Adrenal gland (tissue), 12 donors: ENCODE measurements around the gene PRR18. TPM values are rescaled to one million over a fixed set of nuclear protein-coding genes. Genes with fewer than 3 reads are reported as not detected.

Experiments
- DNase-seq, 7 donors: peaks; one replicate each; pipeline ENCODE4 v3.0.0-alpha.2; 2019 to 2020
- H3K27ac ChIP-seq, 5 donors: fragments of 200-600 bp; sonication (generic) in 4 of 5; 1 replicate in 3 of 5; 2 replicates in 2 of 5; pipeline versions ENCODE4 v1.5.1 to v1.8.0; 2016 to 2020; ENCODE audit warnings: mild to moderate bottlenecking in 1 of 5
- H3K27me3 ChIP-seq: fragments of 200-600 bp; 2 replicates; pipeline ENCODE4 v1.8.0; 2021
- H3K36me3 ChIP-seq, 2 donors: fragments of 200-600 bp; replicated peaks in 1 of 2; 1 replicate in 1 of 2; 2 replicates in 1 of 2; pipeline versions ENCODE4 v1.5.1 to v1.8.0; 2018 to 2022
- H3K4me1 ChIP-seq, 2 donors: fragments of 200-600 bp; replicated peaks in 1 of 2; 1 replicate in 1 of 2; 2 replicates in 1 of 2; pipeline versions ENCODE4 v1.5.1 to v1.8.0; 2018 to 2021
- H3K4me3 ChIP-seq, 4 donors: fragments of 200-600 bp; sonication (generic) in 3 of 4; one replicate each; pipeline ENCODE4 v1.5.1; 2016 to 2018
- H3K9me3 ChIP-seq, 3 donors: fragments of 200-600 bp; sonication (generic) in 1 of 3; replicated peaks in 1 of 3; 1 replicate in 2 of 3; 2 replicates in 1 of 3; pipeline versions ENCODE4 v1.5.1 to v1.8.0; 2016 to 2021
- POLR2A ChIP-seq, 2 donors: fragments of 450-650 bp; IDR thresholded peaks; one replicate each; pipeline ENCODE4 v1.6.1; 2017; ENCODE audit warnings: antibody characterized with exemption in 2 of 2, mild to moderate bottlenecking in 2 of 2, moderate library complexity in 1 of 2
- WGBS, 4 donors: extraction: QIAGEN DNeasy Blood & Tissue Kit in 2 of 4; methylation state at CpG; one replicate each; pipeline versions ENCODE4 v1.1.5 to v1.1.7; 2013 to 2017; 5-methylcytosine and 5-hydroxymethylcytosine counted together
- intact Hi-C, 2 donors: fragments of 100-400 bp; cut with DNase I; formaldehyde crosslinking; loops; one replicate each; pipeline versions ENCODE4 v1.14.1 to v1.15.0; 2022 to 2023
- polyA plus RNA-seq, 3 donors: library from polyadenylated mRNA; stranded (reverse); fragments of 200-250 nt in 2 of 3; fragments of 350-450 nt in 1 of 3; fragmentation: Illumina TruSeq in 1 of 3; extraction: RNeasy Lipid Tissue Mini Kit (QIAGEN cat#74804) in 1 of 3; gene quantifications; one replicate each; pipeline ENCODE4 v1.2.3, GENCODE V29; 2013 to 2014
- total RNA-seq, 9 donors: library from RNA; depleted of rRNA in 4 of 9; stranded (reverse); fragments of >200 nt in 4 of 9; fragments of 120-200 nt in 1 of 9; fragmentation: NEBNext Ultra II Directional in 1 of 9; extraction: Animal tissue kit (Norgen Biotek cat#: 25700) in 1 of 9; gene quantifications; one replicate each; pipeline versions ENCODE4 v1.1.0 to v1.2.4, GENCODE V29; 2013 to 2023
- TF ChIP-seq, protein P1 (sequence below), 6 experiments: fragments of 450-650 bp in 4 of 6; fragments of 200-600 bp in 2 of 6; sonication (generic) in 1 of 6; IDR thresholded peaks; 1 replicate in 5 of 6; 2 replicates in 1 of 6; pipeline versions ENCODE4 v1.5.1 to v1.8.0; 2016 to 2021; ENCODE audit warnings: antibody characterized with exemption in 6 of 6, mild to moderate bottlenecking in 2 of 6, moderate library complexity in 1 of 6
- donor health status: healthy with polysubstance abuse.
- donor health status: Bipolar disorder and iron deficiency.
- donor health status: DM: yes; HTN: yes; CAD: no.
- donor health status: DM: no; HTN: no; CAD: no.
- donor health status: DM: no; HTN: no; CAD: no.
- donor health status: DM: yes; HTN: yes; CAD: no.

PRR18 gene
- total and polyA plus RNA-seq, 12 donors, result 0.07 to 0.60 (median 0.07) TPM; not detected in 9

DNA sequence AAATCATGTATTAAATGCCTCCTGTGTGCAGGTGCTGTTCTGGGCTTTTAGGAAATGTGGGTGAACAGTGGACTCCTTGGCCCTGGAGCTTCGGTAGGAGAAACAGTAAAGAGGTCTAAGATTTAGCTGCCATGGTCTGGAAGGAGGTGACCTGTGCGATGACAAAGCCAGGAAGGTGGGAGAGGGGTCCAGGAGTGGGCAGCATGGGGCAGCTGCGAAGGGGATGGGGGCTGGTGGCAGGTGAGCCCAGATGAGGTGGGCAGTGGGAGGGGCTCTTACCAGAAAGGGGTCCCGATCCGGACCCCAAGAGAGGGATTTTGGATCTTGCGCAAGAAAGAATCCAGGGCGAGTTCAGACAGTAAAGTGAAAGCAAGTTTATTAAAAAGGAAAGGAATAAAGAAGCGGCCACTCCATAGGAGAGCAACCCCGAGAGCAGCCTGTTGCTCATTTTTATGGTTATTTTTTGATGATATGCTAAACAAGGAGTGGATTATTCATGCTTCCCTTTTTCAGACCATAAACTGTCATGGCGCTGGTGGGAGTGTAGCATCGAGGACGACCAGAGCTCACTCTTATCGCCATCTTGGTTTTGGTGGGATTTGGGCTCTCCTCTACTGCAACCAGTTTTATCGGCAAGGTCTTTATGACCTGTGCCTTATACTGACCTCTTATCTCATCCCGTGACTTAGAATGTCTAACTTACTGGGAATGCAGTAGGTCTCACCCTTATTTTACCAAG lies 38.7 kb downstream of the PRR18 start:
- DNase-seq, result no peak
- 75 to 84% (median 81%) methylated on average over 15 of the region's 15 CpGs for WGBS, 4 donors
- Histone ChIP-seq H3K36me3 (no peaks in the 10 kb centered on the region), H3K9me3 (no peaks in the 10 kb centered on the region), H3K27ac (no peak overlapping the region), H3K27me3 (no peaks in the 10 kb centered on the region), H3K4me3 (no peak overlapping the region), H3K4me1 (no peaks in the 10 kb centered on the region)
- intact Hi-C loops, result no loop called here
- TF ChIP-seq, protein P1, sequence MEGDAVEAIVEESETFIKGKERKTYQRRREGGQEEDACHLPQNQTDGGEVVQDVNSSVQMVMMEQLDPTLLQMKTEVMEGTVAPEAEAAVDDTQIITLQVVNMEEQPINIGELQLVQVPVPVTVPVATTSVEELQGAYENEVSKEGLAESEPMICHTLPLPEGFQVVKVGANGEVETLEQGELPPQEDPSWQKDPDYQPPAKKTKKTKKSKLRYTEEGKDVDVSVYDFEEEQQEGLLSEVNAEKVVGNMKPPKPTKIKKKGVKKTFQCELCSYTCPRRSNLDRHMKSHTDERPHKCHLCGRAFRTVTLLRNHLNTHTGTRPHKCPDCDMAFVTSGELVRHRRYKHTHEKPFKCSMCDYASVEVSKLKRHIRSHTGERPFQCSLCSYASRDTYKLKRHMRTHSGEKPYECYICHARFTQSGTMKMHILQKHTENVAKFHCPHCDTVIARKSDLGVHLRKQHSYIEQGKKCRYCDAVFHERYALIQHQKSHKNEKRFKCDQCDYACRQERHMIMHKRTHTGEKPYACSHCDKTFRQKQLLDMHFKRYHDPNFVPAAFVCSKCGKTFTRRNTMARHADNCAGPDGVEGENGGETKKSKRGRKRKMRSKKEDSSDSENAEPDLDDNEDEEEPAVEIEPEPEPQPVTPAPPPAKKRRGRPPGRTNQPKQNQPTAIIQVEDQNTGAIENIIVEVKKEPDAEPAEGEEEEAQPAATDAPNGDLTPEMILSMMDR (IDR thresholded peaks at IDR 0.05), result no peak
- TF ChIP-seq POLR2A (IDR thresholded peaks at IDR 0.05), result no peak

DNA sequence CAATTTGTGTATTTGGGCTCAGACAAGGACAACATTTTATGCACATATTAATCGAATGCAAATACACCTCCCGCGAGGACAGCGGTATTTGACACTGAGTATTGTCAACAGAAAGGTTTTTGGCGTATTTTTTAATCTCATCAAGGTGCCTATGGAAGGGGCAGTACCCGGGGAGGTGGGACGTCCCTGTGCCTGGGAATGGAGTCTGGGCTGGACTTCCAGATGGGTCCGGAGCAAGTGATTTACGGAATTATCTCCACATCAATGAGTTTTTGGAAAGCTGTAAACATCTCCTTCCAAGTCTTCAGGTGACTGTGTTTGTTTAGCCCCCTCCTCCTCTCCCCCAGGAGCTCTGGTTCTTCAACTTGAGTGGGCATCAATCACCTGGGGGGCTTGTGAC lies 39.8 kb downstream of the PRR18 start:
- Histone ChIP-seq H3K4me3 (no peak overlapping the region), H3K4me1 (no peaks in the 10 kb centered on the region), H3K36me3 (no peaks in the 10 kb centered on the region), H3K27me3 (no peaks in the 10 kb centered on the region), H3K9me3 (no peaks in the 10 kb centered on the region), H3K27ac (no peak overlapping the region)
- DNase-seq, result no peak
- WGBS, 4 donors, result 20 to 40% (median 28%) methylated on average over 9 of the region's 9 CpGs
- TF ChIP-seq, protein P1 (IDR thresholded peaks at IDR 0.05), result no peak
- TF ChIP-seq POLR2A (IDR thresholded peaks at IDR 0.05), result no peak
- intact Hi-C loops, result no loop called here

DNA sequence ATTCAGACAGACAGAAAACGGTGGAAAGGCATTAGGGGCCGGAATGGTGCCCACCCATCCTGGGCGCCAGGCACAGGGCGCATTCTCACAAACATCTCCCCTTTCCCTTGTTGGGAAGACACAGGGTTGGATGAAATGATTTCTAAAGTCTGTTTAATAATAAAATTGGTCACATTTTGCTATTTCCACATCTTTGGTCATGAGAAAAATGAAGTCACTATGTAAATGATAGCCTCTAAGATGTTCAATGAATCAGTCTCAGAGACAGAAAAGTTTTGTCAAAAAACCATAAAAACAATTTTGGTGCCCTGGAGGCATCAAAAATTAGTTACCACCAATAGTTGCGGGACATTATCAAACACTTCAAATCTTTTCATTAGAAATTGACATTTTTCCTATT lies 40.7 kb downstream of the PRR18 start:
- TF ChIP-seq, protein P1 (IDR thresholded peaks at IDR 0.05), result no peak
- no peak for TF ChIP-seq POLR2A (IDR thresholded peaks at IDR 0.05)
- H3K27me3 ChIP-seq, result no peaks in the 10 kb centered on the region
- H3K4me1 ChIP-seq, result no peaks in the 10 kb centered on the region
- H3K36me3 ChIP-seq, result no peaks in the 10 kb centered on the region
- intact Hi-C loops, result no loop called here
- no peak overlapping the region for H3K27ac ChIP-seq
- no peaks in the 10 kb centered on the region for H3K9me3 ChIP-seq
- H3K4me3 ChIP-seq, result no peak overlapping the region
- 74 to 90% (median 89%) methylated on average over 5 of the region's 5 CpGs for WGBS, 4 donors
- DNase-seq, result no peak

DNA sequence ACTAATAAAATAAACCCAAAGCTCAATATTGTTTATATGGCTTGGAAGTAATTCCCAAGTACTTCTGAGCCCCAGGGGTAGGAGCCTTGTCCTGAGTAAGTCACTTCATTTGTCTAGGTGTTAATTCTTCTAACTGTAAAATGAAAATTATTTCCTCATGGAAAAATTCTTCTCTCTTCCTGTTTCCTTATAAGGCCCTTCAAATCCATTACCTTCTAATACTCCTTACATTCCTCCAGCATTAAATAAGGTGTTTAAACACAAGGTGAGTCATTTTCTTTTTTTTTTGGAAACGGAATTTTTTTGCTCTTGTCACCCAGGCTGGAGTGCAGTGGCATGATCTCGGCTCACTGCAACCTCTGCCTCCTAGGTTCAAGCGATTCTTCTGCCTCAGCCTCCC lies 41.9 kb downstream of the PRR18 start:
- no peak for DNase-seq
- 76 to 94% (median 87%) methylated on average over 3 of the region's 3 CpGs for WGBS, 4 donors
- intact Hi-C loops, result no loop called here
- Histone ChIP-seq H3K9me3 (no peaks in the 10 kb centered on the region), H3K36me3 (no peaks in the 10 kb centered on the region), H3K27me3 (no peaks in the 10 kb centered on the region), H3K4me1 (no peaks in the 10 kb centered on the region), H3K4me3 (no peak overlapping the region), H3K27ac (no peak overlapping the region)
- no peak for TF ChIP-seq POLR2A (IDR thresholded peaks at IDR 0.05)
- TF ChIP-seq, protein P1 (IDR thresholded peaks at IDR 0.05), result no peak
